Endodermal cell (in vitro differentiated cells): Measurements from ENCODE around the gene MEGF8. TPM values are rescaled to one million over a fixed set of nuclear protein-coding genes. Genes with fewer than 3 reads are reported as not detected.

Source experiments
- DNase-seq: peaks from one replicate; pipeline ENCODE4 v3.0.0-alpha.2; 2017
- H3K27ac ChIP-seq: 2 replicates; pipeline ENCODE4 v1.5.1; 2013; ENCODE audit warnings: mild to moderate bottlenecking, low read depth, low read length, moderate library complexity
- H3K27me3 ChIP-seq: 2 replicates; pipeline ENCODE4 v1.6.1; 2013; ENCODE audit warnings: mild to moderate bottlenecking, low read length, moderate library complexity; ENCODE audit not compliant: insufficient read depth, control insufficient read depth, poor library complexity, severe bottlenecking
- H3K36me3 ChIP-seq: 2 replicates; pipeline ENCODE4 v1.7.0; 2013; ENCODE audit warnings: mild to moderate bottlenecking, low read length, moderate library complexity; ENCODE audit not compliant: control insufficient read depth, insufficient read depth
- H3K4me1 ChIP-seq: one replicate; pipeline ENCODE4 v1.7.0; 2013; ENCODE audit warnings: low read length; ENCODE audit not compliant: control insufficient read depth, insufficient read depth
- H3K4me3 ChIP-seq: 2 replicates; pipeline ENCODE4 v1.5.1; 2013; ENCODE audit warnings: mild to moderate bottlenecking, low read length, moderate library complexity
- H3K9ac ChIP-seq: 2 replicates; pipeline ENCODE4 v1.6.1; 2013; ENCODE audit warnings: mild to moderate bottlenecking, low read length, moderate library complexity; ENCODE audit not compliant: poor library complexity, severe bottlenecking; ENCODE audit errors: extremely low read depth
- H3K9me3 ChIP-seq: 2 replicates; pipeline ENCODE4 v1.6.1; 2013; ENCODE audit warnings: mild to moderate bottlenecking, low read length, moderate library complexity; ENCODE audit not compliant: control insufficient read depth
- H3K27ac Mint-ChIP-seq: 2 replicates; pipeline ENCODE4 v1.8.0; 2020; ENCODE audit warnings: mixed read lengths
- H3K27me3 Mint-ChIP-seq: 2 replicates; pipeline ENCODE4 v1.8.0; 2021; ENCODE audit warnings: mild to moderate bottlenecking, mixed read lengths; ENCODE audit not compliant: insufficient read depth
- H3K36me3 Mint-ChIP-seq: 2 replicates; pipeline ENCODE4 v1.8.0; 2020; ENCODE audit warnings: low read depth, mixed read lengths
- H3K4me1 Mint-ChIP-seq: 2 replicates; pipeline ENCODE4 v1.8.0; 2020; ENCODE audit warnings: mixed read lengths
- H3K4me3 Mint-ChIP-seq: 2 replicates; pipeline ENCODE4 v1.8.0; 2020; ENCODE audit warnings: mild to moderate bottlenecking, moderate library complexity, mixed read lengths
- H3K9me3 Mint-ChIP-seq: 2 replicates; pipeline ENCODE4 v1.8.0; 2020; ENCODE audit warnings: mild to moderate bottlenecking, mixed read lengths
- CTCF ChIP-seq: fragments of 200-600 bp; sonication (generic); conservative IDR thresholded peaks from 2 replicates; pipeline ENCODE4 v1.5.0; 2021; ENCODE audit warnings: antibody characterized with exemption, mild to moderate bottlenecking
- WGBS, 2 experiments: methylation state at CpG; one replicate each; pipeline versions ENCODE4 v1.1.5 to v1.1.7; 2013; ENCODE audit warnings: missing lambda C conversion rate in 2 of 2, mixed read lengths in 1 of 2; ENCODE audit not compliant: insufficient coverage in 1 of 2, insufficient read length in 1 of 2; 5-methylcytosine and 5-hydroxymethylcytosine counted together
- total RNA-seq, 2 donors: library from RNA; stranded (reverse); fragmentation: NEBNext Ultra II Directional in 1 of 2; extraction: Animal tissue kit (Norgen Biotek cat#: 25700) in 1 of 2; gene quantifications; 2 replicates in 1 of 2; 3 replicates in 1 of 2; pipeline ENCODE4 v1.2.1, GENCODE V29; 2021

The MEGF8 gene
- total RNA-seq, 2 donors from 2014 or later: 48.0 to 51.4 TPM

- Mint-ChIP-seq H3K27ac (peak overlapping the region; percentile 88), H3K36me3 (peaks cover 10% of the 10 kb centered on the region), H3K4me3 (peak overlapping the region; percentile 78), H3K9me3 (no peaks in the 10 kb centered on the region), H3K27me3 (peaks cover 8% of the 10 kb centered on the region), H3K4me1 (peaks cover 29% of the 10 kb centered on the region)
- Histone ChIP-seq H3K4me1 (peaks cover 4% of the 10 kb centered on the region), H3K36me3 (no peaks in the 10 kb centered on the region), H3K9ac (peak overlapping the region; percentile 44), H3K9me3 (no peaks in the 10 kb centered on the region), H3K27me3 (no peaks in the 10 kb centered on the region), H3K4me3 (peak overlapping the region; percentile 85), H3K27ac (peak overlapping the region; percentile 77)
- DNase-seq: peak; percentile 97
- 0% methylated on average over 29 to 80 of the region's 80 CpGs for WGBS, 2 experiments
- peak; percentile 93 for TF ChIP-seq CTCF
Observed at GRCh38 chr19:42401365-42402303, 76.2 kb downstream of the MEGF8 start.

DNA sequence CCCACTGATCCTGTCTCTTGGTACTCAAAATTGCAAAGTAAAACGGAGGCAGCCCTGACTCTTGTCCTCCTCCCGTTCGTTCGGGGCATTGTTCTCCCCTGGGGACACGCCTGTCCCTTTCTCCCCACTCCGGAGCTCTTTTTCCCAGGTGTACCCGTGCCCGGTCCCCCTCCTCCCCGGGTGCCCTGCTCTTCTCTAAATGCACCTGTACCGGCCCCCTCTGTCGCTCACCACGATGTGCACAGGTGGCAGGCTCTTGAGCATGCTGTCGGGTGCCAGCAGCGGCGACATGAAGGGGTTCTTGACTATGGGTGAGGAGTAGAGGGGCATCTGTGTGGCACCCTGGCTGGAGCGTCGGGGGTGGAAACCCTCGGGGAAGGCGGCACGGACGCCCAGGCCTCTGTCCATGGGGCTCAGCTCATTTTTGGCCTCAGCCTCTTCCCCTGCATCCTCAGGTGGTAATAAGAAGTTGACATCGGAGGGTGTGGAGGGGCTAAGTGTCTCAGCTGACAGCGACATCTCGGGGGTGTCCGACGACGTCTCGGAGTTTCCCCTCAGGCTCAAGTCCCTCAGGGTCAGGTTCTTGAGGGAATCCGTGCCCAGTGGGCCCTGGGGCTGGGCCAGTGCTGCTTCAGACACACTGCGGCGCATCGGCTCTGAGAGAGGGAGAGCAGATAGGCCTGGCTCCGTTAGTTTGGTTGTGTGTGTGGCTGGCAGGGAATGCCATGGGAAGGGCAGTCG lies 77.1 kb downstream of the MEGF8 start:
- WGBS, 2 experiments: 35 to 38% methylated on average over 14 to 34 of the region's 34 CpGs
- Mint-ChIP-seq H3K27ac (peak overlapping the region; percentile 64), H3K4me3 (peak overlapping the region; percentile 78)

More for the DNA sequence above, 77.1 kb downstream of the MEGF8 start:
- Mint-ChIP-seq H3K27me3 (peaks cover 8% of the 10 kb centered on the region), H3K4me1 (peaks cover 24% of the 10 kb centered on the region), H3K36me3 (peaks cover 10% of the 10 kb centered on the region), H3K9me3 (no peaks in the 10 kb centered on the region)
- H3K4me1 ChIP-seq: peaks cover 4% of the 10 kb centered on the region
- peak; percentile 73 for DNase-seq
- peak overlapping the region; percentile 44 for H3K9ac ChIP-seq
- TF ChIP-seq CTCF: no peak
- H3K9me3 ChIP-seq: no peaks in the 10 kb centered on the region
- H3K36me3 ChIP-seq: no peaks in the 10 kb centered on the region
- peak overlapping the region; percentile 85 for H3K4me3 ChIP-seq
- no peak overlapping the region for H3K27ac ChIP-seq
- no peaks in the 10 kb centered on the region for H3K27me3 ChIP-seq
